Gastrocnemius medialis (tissue), 4 donors: ENCODE results near the gene DGLUCY. TPM values are rescaled to one million over a fixed set of nuclear protein-coding genes. Genes with fewer than 3 reads are reported as not detected.
A peak's percentile ranks its signal among the peaks of the same experiment; 100 is the strongest.
"Not testable (repeated sequence)": the region's sequence is repeated elsewhere in the genome, so short reads cannot be mapped to it uniquely, and the experiment has no call there.

Source experiments
- ATAC-seq, 2 donors: fragments of 150-250 bp; one replicate each; pipeline ENCODE4 v1.9.1; 2016
- DNase-seq, 2 donors: peaks; one replicate each; pipeline ENCODE4 v3.0.0-alpha.2; 2019
- H3K27ac ChIP-seq, 4 donors: fragments of 200-600 bp; sonication (generic); 1 replicate in 1 of 4; 2 replicates in 3 of 4; pipeline ENCODE4 v1.5.1; 2016 to 2018; ENCODE audit warnings: mild to moderate bottlenecking in 2 of 4, moderate library complexity in 1 of 4
- H3K27me3 ChIP-seq, 3 donors: fragments of 200-600 bp; sonication (generic) in 2 of 3; 1 replicate in 1 of 3; 2 replicates in 2 of 3; pipeline versions ENCODE4 v1.5.1 to v1.6.0; 2016 to 2019; ENCODE audit warnings: mild to moderate bottlenecking in 1 of 3, moderate library complexity in 1 of 3
- H3K36me3 ChIP-seq, 2 donors: fragments of 200-600 bp; sonication (generic) in 1 of 2; one replicate each; pipeline ENCODE4 v1.5.1; 2017 to 2018
- H3K4me1 ChIP-seq, 2 donors: fragments of 200-600 bp; sonication (generic) in 1 of 2; one replicate each; pipeline ENCODE4 v1.5.1; 2016 to 2017; ENCODE audit warnings: mild to moderate bottlenecking in 2 of 2
- H3K4me3 ChIP-seq, 4 donors: fragments of 200-600 bp; sonication (generic) in 3 of 4; 1 replicate in 1 of 4; 2 replicates in 3 of 4; pipeline ENCODE4 v1.5.1; 2016 to 2019; ENCODE audit warnings: mild to moderate bottlenecking in 2 of 4
- H3K9me3 ChIP-seq, 3 donors: fragments of 200-600 bp; sonication (generic) in 2 of 3; 1 replicate in 1 of 3; 2 replicates in 2 of 3; pipeline ENCODE4 v1.5.1; 2016 to 2019
- CTCF ChIP-seq, 5 experiments: fragments of 450-650 bp in 3 of 5; fragments of 200-600 bp in 2 of 5; sonication (generic) in 2 of 5; IDR thresholded peaks in 4 of 5; conservative IDR thresholded peaks in 1 of 5; 1 replicate in 4 of 5; 2 replicates in 1 of 5; pipeline ENCODE4 v1.5.1; 2016 to 2019; ENCODE audit warnings: antibody characterized with exemption in 5 of 5, mild to moderate bottlenecking in 3 of 5, moderate library complexity in 3 of 5
- POLR2A ChIP-seq, 2 donors: fragments of 450-650 bp; IDR thresholded peaks; one replicate each; pipeline ENCODE4 v1.6.1; 2017; ENCODE audit warnings: antibody characterized with exemption in 2 of 2, mild to moderate bottlenecking in 2 of 2, moderate library complexity in 2 of 2
- in situ Hi-C, 4 donors: fragments of 200-750 bp; cut with MboI; loops; one replicate each; pipeline versions ENCODE4 v1.15.0 to v1.8.0; 2017; ENCODE audit warnings: low sequenced_read_pairs in 4 of 4
- intact Hi-C: fragments of 100-400 bp; cut with DNase I; formaldehyde crosslinking; loops from one replicate; pipeline ENCODE4 v1.15.1; 2023; ENCODE audit warnings: low total_unique reads
- total RNA-seq, 4 donors: library from RNA; depleted of rRNA; stranded (reverse); fragments of >200 nt; gene quantifications; one replicate each; pipeline versions ENCODE4 v1.1.0 to v1.2.3, GENCODE V29; 2016

Gene DGLUCY
- total RNA-seq, 4 donors from 2014 or later: 29.3 to 93.7 (median 67.8) TPM

GRCh38 chr14:91177073-91178034 lies 63.5 kb downstream of the DGLUCY start:
- Histone ChIP-seq H3K9me3 (no peaks in the 10 kb centered on the region), H3K36me3 (peaks cover 0 to 26% of the 10 kb centered on the region in 2 donors), H3K4me3 (no peak overlapping the region), H3K27ac (peak overlapping the region in 3 of 4 donors; percentile 5 to 40 (median 27)), H3K27me3 (no peaks in the 10 kb centered on the region), H3K4me1 (peaks cover 4 to 8% of the 10 kb centered on the region in 2 donors)
- no peak for TF ChIP-seq POLR2A (IDR thresholded peaks at IDR 0.05)
- peak; percentile 23 to 72 (median 60) for TF ChIP-seq CTCF (IDR thresholded peaks at IDR 0.05 in 4 of 5, conservative IDR thresholded peaks at IDR 0.05 in 1 of 5)
- intact Hi-C loops (loop anchor here (1.0 kb wide), 1 partner anchor 109 kb away; no protein-coding TSS in a partner anchor), in situ Hi-C loops (loop anchor here (5.0 to 25.0 kb wide), 9 partner anchors 105 to 275 kb away; no protein-coding TSS in a partner anchor)
- DNase-seq (no peak), ATAC-seq (no peak)

GRCh38 chr14:91180611-91181010 lies 66.7 kb downstream of the DGLUCY start:
- no peak overlapping the region for H3K4me3 ChIP-seq
- H3K9me3 ChIP-seq: no peaks in the 10 kb centered on the region
- DNase-seq (no peak), ATAC-seq (no peak)
- in situ Hi-C loops (loop anchor here in 1 of 4 donors (25.0 kb wide), 1 partner anchor 107 kb away; no protein-coding TSS in a partner anchor), intact Hi-C loops (no loop called here)
- no peaks in the 10 kb centered on the region for H3K4me1 ChIP-seq
- H3K27me3 ChIP-seq: no peaks in the 10 kb centered on the region
- H3K27ac ChIP-seq: no peak overlapping the region
- peaks cover 0 to 38% of the 10 kb centered on the region in 2 donors for H3K36me3 ChIP-seq
- TF ChIP-seq CTCF (IDR thresholded peaks at IDR 0.05 in 4 of 5, conservative IDR thresholded peaks at IDR 0.05 in 1 of 5) (no peak), POLR2A (IDR thresholded peaks at IDR 0.05) (no peak)

- in situ Hi-C loops: loop anchor here in 1 of 4 donors (25.0 kb wide), 1 partner anchor 105 kb away; no protein-coding TSS in a partner anchor
- H3K9me3 ChIP-seq, H3K27ac ChIP-seq, DNase-seq, H3K4me1 ChIP-seq, H3K4me3 ChIP-seq, intact Hi-C loops, ATAC-seq, H3K27me3 ChIP-seq: not testable (repeated sequence)
- H3K36me3 ChIP-seq: peaks cover 0 to 56% of the 10 kb centered on the region in 2 donors
Observed at GRCh38 chr14:91182753-91183152, 68.9 kb downstream of the DGLUCY start.

GRCh38 chr14:91184559-91184958 lies 70.7 kb downstream of the DGLUCY start:
- TF ChIP-seq CTCF (IDR thresholded peaks at IDR 0.05 in 4 of 5, conservative IDR thresholded peaks at IDR 0.05 in 1 of 5): no peak
- TF ChIP-seq POLR2A (IDR thresholded peaks at IDR 0.05): no peak
- in situ Hi-C loops: loop anchor here in 1 of 4 donors (25.0 kb wide), 1 partner anchor 103 kb away; no protein-coding TSS in a partner anchor
- no peaks in the 10 kb centered on the region for H3K27me3 ChIP-seq
- H3K9me3 ChIP-seq: no peaks in the 10 kb centered on the region
- H3K4me3 ChIP-seq: no peak overlapping the region
- intact Hi-C loops: no loop called here
- DNase-seq (no peak), ATAC-seq (no peak)
- H3K36me3 ChIP-seq: peaks cover 0 to 72% of the 10 kb centered on the region in 2 donors
- H3K4me1 ChIP-seq: no peaks in the 10 kb centered on the region
- no peak overlapping the region for H3K27ac ChIP-seq

- TF ChIP-seq POLR2A (IDR thresholded peaks at IDR 0.05) (no peak), CTCF (IDR thresholded peaks at IDR 0.05 in 4 of 5, conservative IDR thresholded peaks at IDR 0.05 in 1 of 5) (no peak)
- in situ Hi-C loops (loop anchor here in 1 of 4 donors (25.0 kb wide), 1 partner anchor 102 kb away; no protein-coding TSS in a partner anchor), intact Hi-C loops (no loop called here)
- H3K4me1 ChIP-seq: no peaks in the 10 kb centered on the region
- no peak for DNase-seq
- no peaks in the 10 kb centered on the region for H3K9me3 ChIP-seq
- ATAC-seq: no peak
- no peaks in the 10 kb centered on the region for H3K27me3 ChIP-seq
- peaks cover 0 to 80% of the 10 kb centered on the region in 2 donors for H3K36me3 ChIP-seq
- H3K4me3 ChIP-seq: no peak overlapping the region
- no peak overlapping the region for H3K27ac ChIP-seq
Observed at GRCh38 chr14:91185721-91186120, 71.8 kb downstream of the DGLUCY start.
